Parathyroid adenoma (tissue), 2 donors: Measurements from ENCODE around the gene CNTNAP2.

Experiments used
- H2AFZ ChIP-seq: fragments of 300-600 bp; sonication (generic); one replicate; pipeline ENCODE4 v1.7.0; 2017; ENCODE audit warnings: antibody characterized with exemption, mild to moderate bottlenecking
- H3K27ac ChIP-seq: fragments of 300-600 bp; sonication (generic); one replicate; pipeline ENCODE4 v1.7.0; 2017
- H3K27me3 ChIP-seq: fragments of 300-600 bp; sonication (generic); one replicate; pipeline ENCODE4 v1.7.0; 2017; ENCODE audit warnings: low read length; ENCODE audit not compliant: control insufficient read depth, insufficient read depth
- H3K36me3 ChIP-seq: fragments of 300-600 bp; sonication (generic); one replicate; pipeline ENCODE4 v1.7.0; 2017; ENCODE audit warnings: low read length; ENCODE audit not compliant: control insufficient read depth, insufficient read depth
- H3K4me1 ChIP-seq: fragments of 300-600 bp; sonication (generic); one replicate; pipeline ENCODE4 v1.7.0; 2017; ENCODE audit warnings: control low read depth
- H3K4me2 ChIP-seq: fragments of 300-600 bp; sonication (generic); one replicate; pipeline ENCODE4 v1.7.0; 2017; ENCODE audit warnings: low read length
- H3K4me3 ChIP-seq: fragments of 300-600 bp; sonication (generic); one replicate; pipeline ENCODE4 v1.7.0; 2017; ENCODE audit warnings: low read depth, low read length
- H3K79me2 ChIP-seq: fragments of 300-600 bp; sonication (generic); one replicate; pipeline ENCODE4 v1.7.0; 2017; ENCODE audit warnings: control low read depth
- H3K9ac ChIP-seq: fragments of 300-600 bp; sonication (generic); one replicate; pipeline ENCODE4 v1.7.0; 2017; ENCODE audit warnings: mild to moderate bottlenecking
- H3K9me3 ChIP-seq: fragments of 300-600 bp; sonication (generic); one replicate; pipeline ENCODE4 v1.7.0; 2017; ENCODE audit warnings: low read length; ENCODE audit not compliant: control insufficient read depth
- CTCF ChIP-seq: fragments of 300-600 bp; sonication (generic); IDR thresholded peaks from one replicate; pipeline ENCODE4 v1.7.0; 2017; ENCODE audit warnings: antibody characterized with exemption, mild to moderate bottlenecking
- donor health status: primary hyperparathyroidism.

Gene CNTNAP2

GRCh38 chr7:148335790-148336189, 2219.2 kb downstream of the CNTNAP2 start:
- H3K36me3 ChIP-seq, result no peaks in the 10 kb centered on the region
- no peak overlapping the region for H3K27ac ChIP-seq
- H3K27me3 ChIP-seq, result peaks cover 10% of the 10 kb centered on the region

GRCh38 chr7:148336411-148336810, 2219.8 kb downstream of the CNTNAP2 start:
- Histone ChIP-seq H3K9ac (no peak overlapping the region), H3K27me3 (peaks cover 12% of the 10 kb centered on the region), H3K4me3 (no peak overlapping the region), H3K9me3 (no peaks in the 10 kb centered on the region), H3K4me2 (no peak overlapping the region), H3K4me1 (no peaks in the 10 kb centered on the region), H3K79me2 (no peaks in the 10 kb centered on the region), H3K27ac (no peak overlapping the region), H3K36me3 (no peaks in the 10 kb centered on the region), H2AFZ (no peak overlapping the region)
- TF ChIP-seq CTCF, result no peak

More at GRCh38 chr7:148335790-148336189, 2219.2 kb downstream of the CNTNAP2 start:
- Histone ChIP-seq H3K79me2 (no peaks in the 10 kb centered on the region), H3K9ac (no peak overlapping the region), H3K9me3 (no peaks in the 10 kb centered on the region), H3K4me1 (no peaks in the 10 kb centered on the region), H2AFZ (no peak overlapping the region), H3K4me2 (no peak overlapping the region), H3K4me3 (no peak overlapping the region)
- TF ChIP-seq CTCF, result no peak

- no peak overlapping the region for H2AFZ ChIP-seq
- no peak overlapping the region for H3K4me2 ChIP-seq
- no peak overlapping the region for H3K9ac ChIP-seq
- H3K27me3 ChIP-seq, result peaks cover 12% of the 10 kb centered on the region
- no peaks in the 10 kb centered on the region for H3K4me1 ChIP-seq
- no peaks in the 10 kb centered on the region for H3K79me2 ChIP-seq
- no peak for TF ChIP-seq CTCF
- no peaks in the 10 kb centered on the region for H3K36me3 ChIP-seq
- H3K9me3 ChIP-seq, result no peaks in the 10 kb centered on the region
- no peak overlapping the region for H3K27ac ChIP-seq
- H3K4me3 ChIP-seq, result no peak overlapping the region
These were observed 2220.8 kb downstream of the CNTNAP2 start for GRCh38 chr7:148337246-148337965.

GRCh38 chr7:148337995-148338747, 2221.6 kb downstream of the CNTNAP2 start:
- no peak overlapping the region for H3K4me3 ChIP-seq
- H3K4me1 ChIP-seq, result no peaks in the 10 kb centered on the region
- H3K79me2 ChIP-seq, result no peaks in the 10 kb centered on the region
- no peaks in the 10 kb centered on the region for H3K9me3 ChIP-seq
- H3K27me3 ChIP-seq, result peaks cover 12% of the 10 kb centered on the region
- no peaks in the 10 kb centered on the region for H3K36me3 ChIP-seq
- no peak overlapping the region for H3K9ac ChIP-seq
- no peak overlapping the region for H3K27ac ChIP-seq
- H2AFZ ChIP-seq, result no peak overlapping the region
- TF ChIP-seq CTCF, result no peak
- H3K4me2 ChIP-seq, result no peak overlapping the region
